Natural killer cell treated with Interleukin-12 subunit alpha and Interleukin-12 subunit beta and Interleukin-15 and Interleukin-18, amount 100 ng/mL, for 72 hours (primary cell): ENCODE results near the gene BMPR1B. TPM values are rescaled to one million over a fixed set of nuclear protein-coding genes. Genes with fewer than 3 reads are reported as not detected.

ENCODE experiments used
- ATAC-seq, 2 donors: fragments of 150-1000 bp; cut with Tn5 transposase in 1 of 2; sonication (Bioruptor Pico), chemical (Tn5 transposase) in 1 of 2; 2 replicates each; pipeline ENCODE4 v1.10.0; 2021
- DNase-seq: peaks from one replicate; pipeline ENCODE4 v3.0.0; 2022; ENCODE audit warnings: low spot score
- H3K27ac Mint-ChIP-seq, 2 donors: 1 replicate in 1 of 2; 2 replicates in 1 of 2; pipeline ENCODE4 v1.8.0; 2022; ENCODE audit warnings: mixed read lengths in 2 of 2, mild to moderate bottlenecking in 1 of 2, moderate library complexity in 1 of 2
- H3K27me3 Mint-ChIP-seq, 2 donors: 1 replicate in 1 of 2; 2 replicates in 1 of 2; pipeline ENCODE4 v1.8.0; 2022; ENCODE audit warnings: mixed read lengths in 2 of 2
- H3K36me3 Mint-ChIP-seq: one replicate; pipeline ENCODE4 v1.8.0; 2022; ENCODE audit warnings: mixed read lengths
- H3K4me1 Mint-ChIP-seq, 2 donors: 1 replicate in 1 of 2; 2 replicates in 1 of 2; pipeline ENCODE4 v1.8.0; 2022; ENCODE audit warnings: low read depth in 2 of 2, mixed read lengths in 2 of 2, mild to moderate bottlenecking in 1 of 2
- H3K4me3 Mint-ChIP-seq: one replicate; pipeline ENCODE4 v1.8.0; 2022; ENCODE audit warnings: mixed read lengths
- H3K9me3 Mint-ChIP-seq: 2 replicates; pipeline ENCODE4 v1.8.0; 2022; ENCODE audit warnings: mixed read lengths
- total RNA-seq, 2 donors: library from RNA; stranded (reverse); gene quantifications; one replicate each; pipeline ENCODE4 v1.2.3, GENCODE V29; 2022

Gene BMPR1B
- total RNA-seq, 2 donors from 2014 or later = not detected

- no peak for DNase-seq
- Mint-ChIP-seq H3K27ac (no peak overlapping the region), H3K9me3 (peaks cover 8% of the 10 kb centered on the region), H3K27me3 (peaks cover 0 to 9% of the 10 kb centered on the region in 2 donors), H3K36me3 (no peaks in the 10 kb centered on the region), H3K4me3 (no peak overlapping the region), H3K4me1 (no peaks in the 10 kb centered on the region)
- ATAC-seq = no peak
Observed at GRCh38 chr4:94939791-94940519, 182.2 kb downstream of the BMPR1B start.

GRCh38 chr4:94940520-94940908 lies 182.8 kb downstream of the BMPR1B start:
- Mint-ChIP-seq H3K27me3 (peaks cover 0 to 9% of the 10 kb centered on the region in 2 donors), H3K9me3 (peaks cover 8% of the 10 kb centered on the region), H3K36me3 (no peaks in the 10 kb centered on the region), H3K4me1 (no peaks in the 10 kb centered on the region), H3K27ac (no peak overlapping the region), H3K4me3 (no peak overlapping the region)
- DNase-seq (no peak), ATAC-seq (no peak)

- Mint-ChIP-seq H3K9me3 (peaks cover 6% of the 10 kb centered on the region), H3K27ac (no peak overlapping the region), H3K4me3 (no peak overlapping the region), H3K4me1 (no peaks in the 10 kb centered on the region), H3K36me3 (no peaks in the 10 kb centered on the region), H3K27me3 (peaks cover 0 to 8% of the 10 kb centered on the region in 2 donors)
- DNase-seq (no peak), ATAC-seq (no peak)
Observed at GRCh38 chr4:94941706-94942105, 184.0 kb downstream of the BMPR1B start.

- Mint-ChIP-seq H3K9me3 (no peaks in the 10 kb centered on the region), H3K4me3 (no peak overlapping the region), H3K27ac (no peak overlapping the region), H3K27me3 (no peaks in the 10 kb centered on the region), H3K36me3 (no peaks in the 10 kb centered on the region), H3K4me1 (no peaks in the 10 kb centered on the region)
- no peak for ATAC-seq
- no peak for DNase-seq
Observed at GRCh38 chr4:94944726-94945125, 187.0 kb downstream of the BMPR1B start.

- peaks cover 4% of the 10 kb centered on the region for H3K36me3 Mint-ChIP-seq
- no peaks in the 10 kb centered on the region for H3K27me3 Mint-ChIP-seq
- no peak overlapping the region for H3K27ac Mint-ChIP-seq
- DNase-seq (no peak), ATAC-seq (no peak)
- peaks cover 8% of the 10 kb centered on the region for H3K9me3 Mint-ChIP-seq
- H3K4me3 Mint-ChIP-seq = no peak overlapping the region
- H3K4me1 Mint-ChIP-seq = no peaks in the 10 kb centered on the region
Observed at GRCh38 chr4:94947681-94948108, 189.9 kb downstream of the BMPR1B start.

- no peak overlapping the region for H3K4me3 Mint-ChIP-seq
- H3K27ac Mint-ChIP-seq = no peak overlapping the region
- H3K4me1 Mint-ChIP-seq = no peaks in the 10 kb centered on the region
- ATAC-seq (no peak), DNase-seq (no peak)
- H3K27me3 Mint-ChIP-seq = peaks cover 0 to 2% of the 10 kb centered on the region in 2 donors
- H3K36me3 Mint-ChIP-seq = peaks cover 4% of the 10 kb centered on the region
- H3K9me3 Mint-ChIP-seq = peaks cover 13% of the 10 kb centered on the region
Observed at GRCh38 chr4:94954251-94954650, 196.5 kb downstream of the BMPR1B start.

GRCh38 chr4:94957030-94957429 lies 199.3 kb downstream of the BMPR1B start:
- no peak overlapping the region for H3K4me3 Mint-ChIP-seq
- DNase-seq = no peak
- ATAC-seq = no peak
- no peak overlapping the region for H3K27ac Mint-ChIP-seq
- peaks cover 11% of the 10 kb centered on the region for H3K9me3 Mint-ChIP-seq
- H3K36me3 Mint-ChIP-seq = no peaks in the 10 kb centered on the region
- peaks cover 0 to 2% of the 10 kb centered on the region in 2 donors for H3K27me3 Mint-ChIP-seq
- no peaks in the 10 kb centered on the region for H3K4me1 Mint-ChIP-seq

- Mint-ChIP-seq H3K9me3 (peaks cover 8% of the 10 kb centered on the region), H3K36me3 (no peaks in the 10 kb centered on the region), H3K27ac (no peak overlapping the region), H3K4me1 (no peaks in the 10 kb centered on the region), H3K27me3 (peaks cover 0 to 2% of the 10 kb centered on the region in 2 donors), H3K4me3 (no peak overlapping the region)
- ATAC-seq = no peak
- DNase-seq = no peak
Observed at GRCh38 chr4:94959307-94959706, 201.6 kb downstream of the BMPR1B start.

- ATAC-seq (no peak), DNase-seq (no peak)
- H3K4me1 Mint-ChIP-seq = no peaks in the 10 kb centered on the region
- peaks cover 8% of the 10 kb centered on the region for H3K9me3 Mint-ChIP-seq
- H3K36me3 Mint-ChIP-seq = no peaks in the 10 kb centered on the region
- H3K4me3 Mint-ChIP-seq = no peak overlapping the region
- no peaks in the 10 kb centered on the region for H3K27me3 Mint-ChIP-seq
- H3K27ac Mint-ChIP-seq = no peak overlapping the region
Observed at GRCh38 chr4:94960708-94961107, 203.0 kb downstream of the BMPR1B start.

- Mint-ChIP-seq H3K4me3 (no peak overlapping the region), H3K27ac (no peak overlapping the region), H3K4me1 (no peaks in the 10 kb centered on the region), H3K9me3 (peaks cover 8% of the 10 kb centered on the region), H3K27me3 (no peaks in the 10 kb centered on the region), H3K36me3 (no peaks in the 10 kb centered on the region)
- no peak for DNase-seq
- ATAC-seq = no peak
Observed at GRCh38 chr4:94961420-94961819, 203.7 kb downstream of the BMPR1B start.

GRCh38 chr4:94962484-94962883 lies 204.7 kb downstream of the BMPR1B start:
- Mint-ChIP-seq H3K9me3 (peaks cover 8% of the 10 kb centered on the region), H3K4me3 (no peak overlapping the region), H3K4me1 (no peaks in the 10 kb centered on the region), H3K36me3 (no peaks in the 10 kb centered on the region), H3K27ac (no peak overlapping the region), H3K27me3 (no peaks in the 10 kb centered on the region)
- DNase-seq (no peak), ATAC-seq (no peak)

- H3K9me3 Mint-ChIP-seq = peaks cover 8% of the 10 kb centered on the region
- ATAC-seq = no peak
- H3K27me3 Mint-ChIP-seq = no peaks in the 10 kb centered on the region
- H3K4me3 Mint-ChIP-seq = no peak overlapping the region
- no peak for DNase-seq
- H3K4me1 Mint-ChIP-seq = no peaks in the 10 kb centered on the region
- H3K27ac Mint-ChIP-seq = no peak overlapping the region
- no peaks in the 10 kb centered on the region for H3K36me3 Mint-ChIP-seq
Observed at GRCh38 chr4:94965852-94966251, 208.1 kb downstream of the BMPR1B start.

- Mint-ChIP-seq H3K4me3 (no peak overlapping the region), H3K27ac (no peak overlapping the region), H3K27me3 (no peaks in the 10 kb centered on the region), H3K9me3 (no peaks in the 10 kb centered on the region), H3K36me3 (no peaks in the 10 kb centered on the region), H3K4me1 (no peaks in the 10 kb centered on the region)
- no peak for DNase-seq
- no peak for ATAC-seq
Observed at GRCh38 chr4:94968493-94968892, 210.7 kb downstream of the BMPR1B start.

- no peaks in the 10 kb centered on the region for H3K36me3 Mint-ChIP-seq
- no peaks in the 10 kb centered on the region for H3K27me3 Mint-ChIP-seq
- DNase-seq = no peak
- no peak overlapping the region for H3K27ac Mint-ChIP-seq
- H3K4me1 Mint-ChIP-seq = no peaks in the 10 kb centered on the region
- no peak for ATAC-seq
- no peaks in the 10 kb centered on the region for H3K9me3 Mint-ChIP-seq
- no peak overlapping the region for H3K4me3 Mint-ChIP-seq
Observed at GRCh38 chr4:94970650-94971049, 212.9 kb downstream of the BMPR1B start.

GRCh38 chr4:94974773-94975172 lies 217.0 kb downstream of the BMPR1B start:
- no peaks in the 10 kb centered on the region for H3K36me3 Mint-ChIP-seq
- H3K9me3 Mint-ChIP-seq = peaks cover 4% of the 10 kb centered on the region
- H3K4me1 Mint-ChIP-seq = no peaks in the 10 kb centered on the region
- DNase-seq = no peak
- no peak for ATAC-seq
- no peak overlapping the region for H3K4me3 Mint-ChIP-seq
- no peak overlapping the region for H3K27ac Mint-ChIP-seq
- peaks cover 0 to 2% of the 10 kb centered on the region in 2 donors for H3K27me3 Mint-ChIP-seq
